Muscle of back (tissue), 13 donors: ENCODE measurements around the gene HNRNPL. TPM values are rescaled to one million over a fixed set of nuclear protein-coding genes. Genes with fewer than 3 reads are reported as not detected.
"Not testable (repeated sequence)": the region's sequence is repeated elsewhere in the genome, so short reads cannot be mapped to it uniquely, and the experiment has no call there.

Source experiments
- DNase-seq, 3 donors: peaks; one replicate each; pipeline versions ENCODE4 v3.0.0 to v3.0.0-alpha.2; 2013
- long read RNA-seq, 9 donors: transcript quantifications; one replicate each; lab custom pipeline, GENCODE V29; 2026
- polyA plus RNA-seq, 10 donors: library from polyadenylated mRNA; unstranded; fragments of 120-200 nt; gene quantifications; one replicate each; pipeline ENCODE4 v1.2.1, GENCODE V29; 2013; ENCODE audit not compliant: insufficient read length in 10 of 10

HNRNPL gene
- 100 to 1,000 TPM; 240 to 346 (median 278) TPM for polyA plus RNA-seq
- long read RNA-seq, donor 1, transcript HNRNPL-201 (13 exons, 2,471 nt): major isoform, 24 of 61 reads
- long read RNA-seq, donor 1, transcript HNRNPL-206 (6 exons, 3,094 nt): minor isoform, 5 of 61 reads
- long read RNA-seq, donor 1, partial matches to known transcripts: 24 of 61 reads
- long read RNA-seq, donor 1, other reads (novel, unspliced or antisense): 0 of 61 reads
- long read RNA-seq, donor 2, transcript HNRNPL-201 (13 exons, 2,471 nt): major isoform, 9 of 25 reads
- long read RNA-seq, donor 2, partial matches to known transcripts: 7 of 25 reads
- long read RNA-seq, donor 2, other reads (novel, unspliced or antisense): 0 of 25 reads
- long read RNA-seq, donor 3, partial matches to known transcripts: 0 of 1 reads
- long read RNA-seq, donor 3, other reads (novel, unspliced or antisense): 0 of 1 reads
- long read RNA-seq, donor 4, transcript HNRNPL-201 (13 exons, 2,471 nt): major isoform, 20 of 38 reads
- long read RNA-seq, donor 4, partial matches to known transcripts: 13 of 38 reads
- long read RNA-seq, donor 4, other reads (novel, unspliced or antisense): 0 of 38 reads
- long read RNA-seq, donor 5, transcript HNRNPL-201 (13 exons, 2,471 nt): major isoform, 19 of 102 reads
- long read RNA-seq, donor 5, transcript HNRNPL-207 (7 exons, 900 nt): minor isoform, 5 of 102 reads
- long read RNA-seq, donor 5, partial matches to known transcripts: 69 of 102 reads
- long read RNA-seq, donor 5, other reads (novel, unspliced or antisense): 0 of 102 reads
- long read RNA-seq, donor 6, transcript HNRNPL-201 (13 exons, 2,471 nt): major isoform, 26 of 63 reads
- long read RNA-seq, donor 6, partial matches to known transcripts: 26 of 63 reads
- long read RNA-seq, donor 6, other reads (novel, unspliced or antisense): 0 of 63 reads
- long read RNA-seq, donor 7, transcript HNRNPL-201 (13 exons, 2,471 nt): major isoform, 19 of 61 reads
- long read RNA-seq, donor 7, partial matches to known transcripts: 38 of 61 reads
- long read RNA-seq, donor 7, other reads (novel, unspliced or antisense): 0 of 61 reads
- long read RNA-seq, donor 8, transcript HNRNPL-201 (13 exons, 2,471 nt): major isoform, 14 of 43 reads
- long read RNA-seq, donor 8, partial matches to known transcripts: 25 of 43 reads
- long read RNA-seq, donor 8, other reads (novel, unspliced or antisense): 0 of 43 reads
- long read RNA-seq, donor 9, partial matches to known transcripts: 0 of 5 reads
- long read RNA-seq, donor 9, other reads (novel, unspliced or antisense): 0 of 5 reads

DNA sequence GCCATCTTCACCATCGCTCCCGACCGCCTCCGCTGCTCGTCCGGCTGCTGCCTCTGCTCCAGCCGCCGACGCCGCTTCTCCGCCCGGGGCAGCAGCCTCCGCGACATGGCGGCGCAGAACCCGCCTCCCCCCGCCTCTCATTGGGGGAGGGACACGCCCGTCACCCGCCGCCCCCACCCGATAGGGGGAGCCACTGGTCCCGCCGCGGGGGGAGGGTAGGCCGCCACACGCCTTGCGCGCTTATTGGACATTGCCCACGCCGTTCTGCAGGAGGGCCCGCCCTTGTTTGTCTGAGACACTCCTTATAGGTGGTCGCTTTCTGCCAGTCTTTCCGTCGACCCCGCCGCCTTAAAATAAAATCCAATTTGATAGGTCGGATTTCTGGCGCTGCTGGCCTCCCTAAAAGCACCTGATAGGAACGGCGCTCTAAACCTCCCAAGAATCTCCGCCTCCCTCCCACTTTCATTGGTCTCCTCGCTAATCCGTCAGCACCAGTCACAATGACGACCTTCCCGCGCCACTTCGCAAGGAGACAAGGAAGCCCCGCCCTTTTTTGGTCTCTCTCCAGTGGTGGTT, at the start of gene HNRNPL:
Gene HNRNPL, minus strand, starts transcription at position 127 of the 576 bp plus-strand sequence. Its CDS starts 20 bp downstream, at position 107.
- DNase-seq: peak in 2 of 3 donors; percentile 100

DNA sequence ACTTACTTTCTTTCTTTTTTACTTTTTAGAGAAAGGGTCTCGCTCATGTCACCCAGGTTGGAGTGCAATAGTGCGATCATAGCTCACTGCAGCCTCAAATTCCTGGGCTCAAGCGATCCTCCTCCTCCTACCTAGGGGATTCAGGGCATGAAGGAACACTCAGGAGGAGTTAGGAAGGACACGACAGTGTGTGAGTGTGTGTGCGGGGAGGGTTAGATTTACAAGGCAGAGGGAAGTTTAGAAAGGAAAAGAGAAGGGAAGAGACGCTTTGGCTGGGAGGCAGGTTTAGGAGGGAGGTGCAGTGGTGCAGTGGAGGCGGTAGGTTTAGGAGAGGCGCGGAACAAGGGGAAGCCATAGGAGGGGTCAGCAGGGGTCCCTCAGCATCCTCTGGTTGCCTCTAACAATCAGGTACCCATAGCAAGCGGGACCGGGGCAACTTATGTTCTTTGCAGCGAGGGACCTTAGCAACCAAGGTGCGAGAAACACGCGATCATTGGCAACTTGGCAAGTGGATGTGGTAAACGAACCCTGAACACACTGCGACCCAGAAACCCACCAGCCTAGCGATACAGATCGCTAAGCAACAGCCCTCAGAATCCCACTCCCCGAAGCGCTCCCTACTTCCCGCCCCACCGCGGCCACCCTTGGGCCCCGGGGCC, 49.1 kb upstream of the HNRNPL start:
- DNase-seq: no peak

DNA sequence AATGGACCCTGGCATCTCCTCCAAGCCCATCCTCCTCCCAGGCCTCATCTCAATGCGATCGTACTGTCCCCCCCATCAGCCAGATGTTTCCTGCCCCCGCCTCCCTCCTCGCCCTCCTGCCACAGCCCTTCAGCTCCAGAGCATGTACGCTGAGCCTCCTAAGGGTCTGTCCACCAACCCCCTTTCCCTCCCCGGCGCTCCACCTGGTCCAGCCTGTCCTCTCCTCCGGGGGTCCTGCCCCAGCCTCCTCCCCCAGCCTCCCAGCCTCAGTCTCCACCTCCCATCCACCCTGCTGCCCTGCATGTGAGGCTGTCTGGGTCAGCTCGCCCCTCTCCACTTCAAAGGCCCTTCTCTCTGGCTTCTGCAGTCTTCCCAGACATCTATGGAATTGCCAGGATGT, 45.2 kb upstream of the HNRNPL start:
- no peak for DNase-seq

DNA sequence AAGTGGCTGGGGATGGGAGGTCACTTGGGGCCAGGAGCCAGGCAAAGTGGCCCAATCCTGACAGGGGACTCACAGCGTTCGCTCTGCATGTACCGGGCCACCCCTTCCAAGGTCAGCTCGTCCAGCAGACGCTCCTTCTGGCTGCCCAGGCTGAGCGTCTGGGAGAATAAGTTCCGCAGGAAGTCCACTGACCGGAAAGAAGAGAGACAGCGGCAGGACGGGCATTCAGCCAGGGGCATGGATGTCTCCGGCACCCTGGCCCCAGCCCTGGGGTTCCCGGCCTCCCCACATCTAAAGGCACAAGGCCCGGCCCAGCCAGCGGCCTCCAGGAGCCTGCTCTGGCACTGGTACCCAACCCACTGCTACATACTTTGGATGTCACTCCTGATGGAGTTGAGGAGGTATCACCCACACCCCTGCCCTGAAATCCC, 43.6 kb upstream of the HNRNPL start:
- no peak for DNase-seq

DNA sequence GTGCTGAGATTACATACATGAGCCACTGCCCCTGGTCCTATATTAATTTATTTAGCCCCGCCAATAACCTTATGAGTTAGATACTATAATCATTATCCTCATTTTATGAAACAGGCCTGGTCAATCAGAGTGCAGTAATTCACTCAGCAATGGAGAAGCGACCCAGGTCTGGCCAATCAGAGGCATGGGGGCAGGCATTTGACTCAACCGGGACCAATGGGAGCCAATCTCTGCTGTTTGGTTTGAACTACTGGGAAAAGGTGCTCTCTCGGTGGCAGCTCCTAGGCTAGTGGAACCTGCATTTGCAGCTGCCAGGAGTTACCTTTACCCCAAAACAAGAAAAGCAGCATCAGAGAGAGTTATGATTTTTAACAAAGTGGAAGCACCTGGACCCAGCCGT, 43.1 kb upstream of the HNRNPL start:
- no peak for DNase-seq

DNA sequence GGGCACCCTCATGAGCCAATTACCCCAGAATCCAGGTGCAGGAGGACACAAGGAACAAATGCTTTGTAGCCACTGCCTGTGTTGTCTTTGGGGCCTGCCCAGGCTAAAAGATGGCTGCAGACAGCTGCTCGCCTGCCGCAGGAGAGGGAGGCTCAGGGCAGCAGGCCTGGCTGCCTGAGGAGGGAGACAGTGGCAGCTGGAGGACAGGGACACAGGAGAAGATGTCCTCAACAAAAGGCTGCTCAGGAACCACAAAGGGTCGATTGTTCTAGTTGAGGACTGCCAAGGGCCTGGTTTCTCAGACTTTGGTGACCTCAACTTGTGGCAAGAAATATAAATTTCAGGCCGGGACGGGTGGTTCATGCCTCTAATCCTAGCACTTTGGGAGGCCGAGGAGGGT, 42.0 kb upstream of the HNRNPL start:
- no peak for DNase-seq

DNA sequence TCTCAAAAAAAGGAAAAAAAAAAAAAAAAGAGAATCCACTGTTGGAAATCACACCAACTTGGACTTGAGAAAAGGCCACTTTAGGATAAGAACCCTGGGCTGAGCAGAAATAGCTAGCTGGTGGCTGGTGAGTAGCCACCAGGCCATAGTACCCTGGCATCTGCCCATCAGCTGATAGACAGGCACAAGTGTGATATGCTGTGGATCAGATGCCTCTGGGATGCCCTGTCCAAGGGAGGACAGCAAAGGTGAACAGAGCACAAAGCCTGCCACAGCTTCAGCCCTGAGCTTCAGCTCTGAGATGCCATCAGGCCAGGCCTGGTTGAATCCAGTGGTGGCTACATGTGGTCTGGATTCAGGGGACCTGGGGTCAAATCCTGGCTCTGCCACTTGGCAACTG, 40.9 kb upstream of the HNRNPL start:
- peak in 2 of 3 donors; percentile 46 to 64 for DNase-seq

DNA sequence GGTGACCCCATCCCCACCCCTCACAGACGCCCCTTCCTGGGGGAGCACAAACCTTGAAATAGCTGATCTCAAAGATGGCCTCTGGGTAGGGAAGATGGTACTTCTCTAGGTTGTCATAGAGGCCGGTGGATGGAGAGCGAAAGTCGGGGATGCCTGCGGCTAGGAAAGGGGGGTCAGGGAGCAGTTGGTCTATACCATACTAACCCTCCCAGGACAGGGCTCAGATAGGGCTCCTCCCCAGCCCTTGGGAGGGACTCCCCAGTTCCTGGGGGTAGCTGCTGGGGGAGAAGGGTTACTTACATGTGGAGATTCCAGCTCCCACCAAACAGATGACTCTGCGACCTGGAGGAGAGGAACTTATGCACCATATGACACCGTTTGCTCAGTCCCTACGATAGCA, 40.0 kb upstream of the HNRNPL start:
- DNase-seq: no peak

DNA sequence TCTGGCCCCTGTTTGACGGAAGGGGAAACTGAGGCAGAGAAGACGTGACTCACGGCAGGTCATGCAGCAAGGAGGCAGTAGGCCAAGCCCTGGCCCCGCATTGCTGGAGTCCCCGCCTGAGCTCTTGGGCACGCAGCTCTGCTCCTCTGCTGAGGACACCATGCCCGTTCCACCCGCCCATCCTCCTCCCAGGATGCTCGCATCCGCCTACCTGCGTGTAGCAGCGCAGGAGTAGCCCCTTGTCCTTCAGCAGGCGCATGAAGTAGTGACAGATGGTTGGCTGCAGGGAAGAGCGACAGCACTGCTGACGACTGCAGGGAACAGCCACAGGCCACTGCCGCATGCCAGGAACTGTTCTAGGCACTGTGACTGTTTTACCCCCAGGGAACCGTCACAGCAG, 39.1 kb upstream of the HNRNPL start:
- no peak for DNase-seq

DNA sequence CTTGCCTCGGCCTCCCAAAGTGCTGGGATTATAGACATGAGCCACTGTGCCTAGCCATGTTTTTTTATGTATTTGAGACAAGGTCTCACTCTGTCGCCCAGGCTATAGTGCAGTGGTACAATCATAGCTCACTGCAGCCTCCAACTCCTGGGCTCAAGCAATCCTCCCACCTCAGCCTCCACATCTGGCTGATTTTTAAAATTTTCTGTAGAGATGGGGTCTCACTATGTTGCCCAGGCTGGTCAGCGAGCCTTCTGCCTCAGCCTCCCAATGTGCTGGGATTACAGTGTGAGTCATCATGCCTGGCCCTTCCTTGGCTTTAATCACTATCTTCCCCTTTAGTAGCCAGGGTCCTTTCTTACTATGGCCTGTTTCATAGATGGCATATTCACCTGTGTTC, 34.9 kb upstream of the HNRNPL start:
- not testable (repeated sequence) for DNase-seq

DNA sequence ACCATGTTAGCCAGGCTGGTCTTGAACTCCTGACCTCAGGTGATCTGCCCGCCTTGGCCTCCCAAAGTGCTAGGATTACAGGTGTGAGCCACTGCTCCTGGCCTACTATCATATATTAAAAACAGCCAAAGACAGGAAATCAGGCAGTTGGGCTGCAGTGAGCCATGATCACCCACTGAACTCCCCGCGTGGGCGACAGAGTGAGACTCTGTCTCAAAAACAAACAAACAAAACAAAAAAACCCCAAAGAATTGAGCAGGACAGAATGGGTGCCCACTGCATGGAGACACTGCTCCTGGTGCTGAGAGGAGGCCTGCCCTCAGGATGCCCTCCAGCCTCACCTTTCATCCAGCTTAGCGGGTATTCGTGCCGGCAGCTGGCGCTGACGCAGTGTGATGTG, 33.5 kb upstream of the HNRNPL start:
- DNase-seq: no peak

DNA sequence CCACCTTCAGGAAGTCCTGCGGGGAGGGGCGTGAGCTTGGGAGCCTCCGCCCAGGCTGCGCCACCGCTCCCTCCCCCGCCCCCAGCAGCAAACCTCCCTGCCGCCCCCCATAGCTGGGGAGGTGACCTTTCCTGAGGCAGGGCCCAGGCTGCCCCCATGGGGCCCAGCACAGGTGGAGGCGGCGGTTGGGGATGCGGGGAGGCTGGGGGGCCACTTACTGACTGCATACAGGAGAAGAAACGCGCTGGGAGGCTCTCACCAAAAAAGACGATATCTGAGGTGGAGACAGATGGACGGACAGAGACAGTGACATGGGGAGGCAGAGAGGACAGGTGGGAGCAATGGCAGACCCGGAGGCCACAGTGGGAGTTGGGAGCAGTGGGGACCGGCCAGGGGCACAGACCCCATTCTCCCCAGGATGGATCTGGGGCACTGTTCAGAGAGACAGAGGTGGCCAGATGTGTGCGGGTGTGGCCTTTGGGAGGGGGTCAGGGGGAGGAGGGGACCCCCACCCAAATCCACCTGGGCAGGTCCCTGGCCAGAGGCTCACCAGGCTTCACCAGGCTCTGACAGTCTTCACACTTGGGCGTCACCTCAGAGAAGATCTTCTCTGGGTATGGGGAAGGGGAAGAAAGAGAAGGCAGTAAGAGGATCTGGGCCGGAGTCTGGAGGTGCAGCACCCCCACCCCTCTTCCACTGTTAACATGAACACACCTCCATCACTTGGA, 31.3 kb upstream of the HNRNPL start:
- DNase-seq: no peak

DNA sequence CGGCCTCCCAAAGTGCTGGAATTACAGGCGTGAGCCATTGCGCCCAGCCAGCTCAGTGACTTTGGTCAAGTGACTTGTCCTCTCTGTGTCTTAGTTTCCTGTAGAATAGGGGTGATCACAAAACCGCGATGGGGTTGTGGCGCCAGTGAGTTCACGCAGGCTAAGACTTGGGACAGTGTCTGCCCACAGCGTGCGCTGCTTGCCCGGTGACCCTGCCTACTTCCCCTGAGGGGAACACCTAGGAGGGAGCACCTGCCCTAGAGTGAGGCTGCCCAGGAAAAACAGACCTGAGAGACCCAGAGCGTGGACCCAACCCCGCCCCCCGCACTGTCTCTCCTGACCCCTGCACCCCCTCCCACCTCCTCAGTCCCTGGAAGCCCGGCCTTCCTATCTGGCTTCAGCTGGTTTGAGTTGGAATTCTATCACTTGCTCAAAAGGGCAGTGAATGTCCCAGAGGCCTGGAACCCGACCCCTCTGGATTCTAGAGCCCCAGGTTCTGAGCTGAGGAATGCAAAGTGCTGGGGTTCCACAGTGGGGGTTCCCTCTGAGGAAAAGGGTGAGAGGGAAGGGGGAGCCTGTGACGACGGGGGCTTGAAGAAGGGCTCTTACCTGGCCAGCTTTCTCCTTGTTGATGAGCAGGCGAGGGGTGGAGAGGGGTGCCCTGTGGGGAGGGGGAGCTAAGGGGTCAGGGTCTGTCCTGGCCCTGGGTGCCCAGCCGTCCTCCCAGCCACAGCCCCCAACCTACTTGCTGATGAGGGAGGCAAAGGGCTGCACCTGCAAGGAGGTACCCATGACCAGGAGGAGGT, 30.5 kb upstream of the HNRNPL start:
- no peak for DNase-seq

DNA sequence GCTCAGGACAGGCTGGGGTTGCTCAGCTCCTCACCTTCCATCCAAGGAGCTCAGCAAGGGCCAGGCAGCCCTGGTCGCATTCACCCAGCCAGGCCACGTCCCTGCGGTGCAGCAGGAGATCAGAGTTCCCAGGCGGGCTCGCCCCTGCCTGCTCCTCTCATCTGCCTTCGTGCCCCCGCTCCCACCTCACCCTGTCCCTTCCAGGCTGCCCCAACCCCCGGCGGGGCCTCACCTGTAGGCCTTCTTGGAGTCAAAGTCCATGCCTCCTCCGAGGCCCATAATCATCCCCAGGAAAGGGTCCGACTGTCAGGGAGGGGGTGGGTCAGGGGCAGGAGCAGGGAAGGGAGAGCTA, 29.6 kb upstream of the HNRNPL start:
- DNase-seq: no peak

DNA sequence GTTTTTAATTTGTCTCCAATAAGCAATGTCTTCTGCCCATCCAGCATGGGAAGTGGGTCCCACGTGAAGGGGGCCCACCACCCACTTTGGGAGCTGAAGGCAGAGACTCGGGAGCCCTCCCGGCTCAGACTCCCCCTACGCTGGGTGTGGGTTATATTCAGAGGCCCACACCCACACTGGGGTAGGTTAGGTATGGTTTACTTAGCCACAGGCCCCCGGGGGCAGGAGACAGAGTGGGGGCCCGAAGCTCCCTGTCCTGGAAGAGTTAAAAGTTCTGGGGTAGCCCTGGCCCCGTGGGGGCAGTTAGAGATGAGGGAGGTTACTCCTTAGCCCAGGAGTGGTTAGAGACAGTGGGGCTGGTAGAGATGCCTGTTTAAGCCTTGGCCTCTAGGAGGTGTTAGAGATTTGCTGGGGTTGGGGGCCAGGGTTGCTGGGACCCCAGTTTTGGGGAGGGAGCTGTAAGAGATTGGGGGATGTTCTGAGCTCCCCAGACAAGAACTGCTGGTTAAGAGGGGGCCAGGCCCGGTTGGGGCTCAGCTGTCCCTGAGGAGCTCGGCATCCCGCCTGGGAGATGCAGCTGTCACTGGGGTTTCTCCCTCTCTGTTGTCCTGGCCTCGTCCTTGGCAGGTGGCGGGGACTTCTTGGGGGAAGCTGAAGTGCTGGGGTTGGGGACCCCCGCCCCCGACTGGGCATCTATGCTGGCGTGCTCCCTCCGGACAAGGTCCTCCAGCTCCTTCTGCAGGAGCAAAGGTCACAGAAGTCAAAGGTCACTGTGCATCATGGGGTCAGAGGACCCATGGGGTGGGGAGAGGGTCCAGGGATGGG, 29.0 kb upstream of the HNRNPL start:
- no peak for DNase-seq

DNA sequence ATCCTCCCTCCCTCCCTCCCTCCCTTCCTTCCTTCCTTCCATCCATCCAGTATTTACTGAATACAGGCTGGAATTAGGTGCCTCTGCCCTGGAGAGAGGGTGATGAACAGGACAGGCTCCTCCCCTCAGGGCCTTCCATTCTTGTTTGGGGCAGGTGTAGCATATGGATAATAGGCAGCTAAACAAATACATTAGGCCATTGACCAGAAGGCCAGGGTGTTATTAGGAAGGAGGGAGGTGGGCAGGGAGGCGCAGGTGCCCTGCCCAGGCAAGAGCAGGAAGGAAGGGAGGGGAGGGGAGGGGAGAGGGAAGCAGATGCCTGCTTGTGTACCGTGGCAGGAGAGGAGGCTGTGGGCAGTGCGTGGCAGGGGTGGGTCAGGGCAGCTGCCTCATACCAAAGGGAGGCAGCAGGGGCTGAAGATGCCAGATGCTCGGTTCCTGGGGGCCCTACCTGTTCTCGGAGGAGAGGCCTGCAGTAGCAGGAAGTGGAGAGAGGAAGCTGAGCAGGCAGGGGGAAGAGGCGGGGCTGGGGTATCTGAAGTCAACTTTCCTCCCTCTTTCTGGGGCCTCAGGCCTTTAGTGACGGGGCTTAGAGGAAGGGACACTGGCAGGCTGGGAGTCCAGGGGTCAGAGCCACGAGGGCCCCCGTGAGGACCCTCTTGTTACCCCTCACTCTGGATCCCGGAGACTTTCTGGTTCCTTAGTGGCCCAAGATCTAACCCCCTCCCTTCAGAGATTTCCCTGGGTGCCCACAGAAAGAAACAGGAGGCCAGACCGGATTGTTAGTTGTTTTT, 28.2 kb upstream of the HNRNPL start, which contains the start of gene RINL:
Gene RINL, minus strand, starts transcription at position 495 of the 794 bp plus-strand sequence. CDS start 1,533 bp downstream, outside the sequence.
- DNase-seq: no peak

DNA sequence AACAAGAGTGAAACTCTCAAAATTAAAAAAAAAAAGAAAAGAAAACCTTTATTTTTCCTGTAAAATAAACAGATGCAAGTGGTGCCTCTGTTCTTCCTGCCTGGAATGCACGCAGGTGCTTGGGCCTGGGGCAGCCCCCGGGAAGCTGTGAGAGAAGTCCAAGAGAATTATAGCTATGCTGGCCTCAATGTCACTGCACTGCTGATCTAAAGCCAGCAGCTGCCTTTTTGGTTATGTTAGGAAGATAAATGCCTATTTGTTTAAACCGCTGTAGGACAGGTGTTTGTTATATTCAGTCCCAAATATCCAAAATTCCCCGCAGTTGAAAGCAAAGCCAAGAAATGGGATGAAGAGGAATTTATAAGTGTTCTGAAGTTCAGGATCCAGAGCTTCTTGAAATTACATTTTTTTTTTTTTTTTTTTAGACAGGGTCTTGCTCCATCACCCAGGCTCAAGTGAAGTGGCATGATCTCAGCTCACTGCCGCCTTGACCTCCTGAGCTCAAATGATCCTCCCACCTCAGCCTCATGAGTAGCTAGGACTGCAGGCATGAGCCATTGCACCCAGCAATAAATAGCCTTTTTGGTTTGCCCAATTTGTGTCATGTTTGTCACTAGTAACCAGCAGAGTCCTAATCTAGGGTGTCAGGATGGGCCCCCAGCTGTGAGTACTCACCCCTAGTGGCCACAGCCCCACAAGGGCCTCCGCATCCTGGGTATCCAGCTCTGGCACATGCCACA, 26.0 kb upstream of the HNRNPL start:
- DNase-seq: no peak
